Esophagus squamous epithelium (tissue), 5 donors: ENCODE measurements around the gene CXXC5. TPM values are rescaled to one million over a fixed set of nuclear protein-coding genes. Genes with fewer than 3 reads are reported as not detected.
A peak's percentile ranks its signal among the peaks of the same experiment; 100 is the strongest.

Experiments used
- DNase-seq: peaks from one replicate; lab custom pipeline; 2025; lab: John Stamatoyannopoulos, UW
- H3K27ac ChIP-seq, 4 donors: fragments of 200-600 bp; sonication (generic); one replicate each; pipeline ENCODE4 v1.5.1; 2016 to 2019; ENCODE audit warnings: mild to moderate bottlenecking in 1 of 4
- H3K27me3 ChIP-seq, 4 donors: fragments of 200-600 bp; sonication (generic); 1 replicate in 3 of 4; 2 replicates in 1 of 4; pipeline versions ENCODE4 v1.5.1 to v1.6.0; 2017 to 2021; ENCODE audit warnings: antibody characterized with exemption in 1 of 4
- H3K36me3 ChIP-seq, 3 donors: fragments of 200-600 bp; sonication (generic); one replicate each; pipeline ENCODE4 v1.5.1; 2016 to 2019
- H3K4me1 ChIP-seq, 3 donors: fragments of 200-600 bp; sonication (generic); one replicate each; pipeline ENCODE4 v1.5.1; 2017 to 2019
- H3K4me3 ChIP-seq, 4 donors: fragments of 200-600 bp; sonication (generic); 1 replicate in 3 of 4; 2 replicates in 1 of 4; pipeline ENCODE4 v1.5.1; 2016 to 2019; ENCODE audit warnings: mild to moderate bottlenecking in 2 of 4, moderate library complexity in 1 of 4
- H3K9me3 ChIP-seq, 3 donors: fragments of 200-600 bp; sonication (generic); one replicate each; pipeline ENCODE4 v1.5.1; 2016 to 2019
- POLR2A ChIP-seq, 4 donors: fragments of 450-650 bp; IDR thresholded peaks; one replicate each; pipeline ENCODE4 v1.6.1; 2017; ENCODE audit warnings: antibody characterized with exemption in 4 of 4, mild to moderate bottlenecking in 4 of 4, moderate library complexity in 3 of 4
- WGBS, 2 donors: methylation state at CpG; one replicate each; pipeline ENCODE4 v1.1.5; 2018; 5-methylcytosine and 5-hydroxymethylcytosine counted together
- intact Hi-C: fragments of 100-400 bp; cut with DNase I; formaldehyde crosslinking; loops from one replicate; pipeline ENCODE4 v1.15.0; 2022
- total RNA-seq, 4 donors: library from RNA; depleted of rRNA; stranded (reverse); fragments of >200 nt; gene quantifications; one replicate each; pipeline ENCODE4 v1.1.0, GENCODE V29; 2016
- TF ChIP-seq, protein P1 (sequence below), 6 experiments: fragments of 450-650 bp in 4 of 6; fragments of 200-600 bp in 2 of 6; sonication (generic) in 2 of 6; IDR thresholded peaks; one replicate each; pipeline ENCODE4 v1.5.1; 2016 to 2019; ENCODE audit warnings: antibody characterized with exemption in 6 of 6, mild to moderate bottlenecking in 4 of 6, moderate library complexity in 4 of 6
- donor health status: DM: yes; HTN: yes; CAD: no.

CXXC5 gene
- total RNA-seq, 4 donors from 2014 or later, result 13.9 to 40.4 (median 22.9) TPM

DNA sequence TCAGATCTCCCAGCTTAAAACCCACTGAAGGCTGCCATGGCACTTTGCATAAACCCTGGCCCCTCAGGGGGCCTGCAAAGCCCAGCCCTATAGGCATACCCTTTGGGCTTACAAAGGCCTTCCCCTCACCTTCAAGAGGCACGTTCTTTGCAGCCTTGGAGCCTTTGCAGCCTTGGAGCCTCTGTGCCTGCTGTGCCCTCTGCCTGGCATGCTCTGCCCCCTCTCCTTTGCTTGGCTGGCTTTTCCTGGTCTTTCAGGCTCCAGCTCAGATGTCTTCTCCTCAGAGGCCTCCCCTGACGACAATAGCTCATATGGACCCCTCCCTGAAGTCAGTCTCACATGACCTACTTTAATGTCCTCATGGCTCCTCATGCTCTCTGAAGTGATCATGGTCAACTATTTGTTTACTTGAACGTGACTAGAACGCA is 60.3 kb downstream of the CXXC5 start:
- DNase-seq, result no peak
- intact Hi-C loops, result no loop called here
- H3K4me1 ChIP-seq, result peaks cover 28 to 40% (median 29%) of the 10 kb centered on the region in 3 donors
- H3K27me3 ChIP-seq, result peaks cover 0 to 37% (median 4%) of the 10 kb centered on the region in 4 donors
- H3K27ac ChIP-seq, result peak overlapping the region in 3 of 4 donors; percentile 5 to 73 (median 67)
- H3K4me3 ChIP-seq, result no peak overlapping the region
- TF ChIP-seq, protein P1, sequence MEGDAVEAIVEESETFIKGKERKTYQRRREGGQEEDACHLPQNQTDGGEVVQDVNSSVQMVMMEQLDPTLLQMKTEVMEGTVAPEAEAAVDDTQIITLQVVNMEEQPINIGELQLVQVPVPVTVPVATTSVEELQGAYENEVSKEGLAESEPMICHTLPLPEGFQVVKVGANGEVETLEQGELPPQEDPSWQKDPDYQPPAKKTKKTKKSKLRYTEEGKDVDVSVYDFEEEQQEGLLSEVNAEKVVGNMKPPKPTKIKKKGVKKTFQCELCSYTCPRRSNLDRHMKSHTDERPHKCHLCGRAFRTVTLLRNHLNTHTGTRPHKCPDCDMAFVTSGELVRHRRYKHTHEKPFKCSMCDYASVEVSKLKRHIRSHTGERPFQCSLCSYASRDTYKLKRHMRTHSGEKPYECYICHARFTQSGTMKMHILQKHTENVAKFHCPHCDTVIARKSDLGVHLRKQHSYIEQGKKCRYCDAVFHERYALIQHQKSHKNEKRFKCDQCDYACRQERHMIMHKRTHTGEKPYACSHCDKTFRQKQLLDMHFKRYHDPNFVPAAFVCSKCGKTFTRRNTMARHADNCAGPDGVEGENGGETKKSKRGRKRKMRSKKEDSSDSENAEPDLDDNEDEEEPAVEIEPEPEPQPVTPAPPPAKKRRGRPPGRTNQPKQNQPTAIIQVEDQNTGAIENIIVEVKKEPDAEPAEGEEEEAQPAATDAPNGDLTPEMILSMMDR (IDR thresholded peaks at IDR 0.05), result no peak
- no peak for TF ChIP-seq POLR2A (IDR thresholded peaks at IDR 0.05)
- peaks cover 0 to 5% (median 0%) of the 10 kb centered on the region in 3 donors for H3K9me3 ChIP-seq
- WGBS, 2 donors, result 78 to 85% methylated on average over 4 of the region's 4 CpGs
- H3K36me3 ChIP-seq, result no peaks in the 10 kb centered on the region

DNA sequence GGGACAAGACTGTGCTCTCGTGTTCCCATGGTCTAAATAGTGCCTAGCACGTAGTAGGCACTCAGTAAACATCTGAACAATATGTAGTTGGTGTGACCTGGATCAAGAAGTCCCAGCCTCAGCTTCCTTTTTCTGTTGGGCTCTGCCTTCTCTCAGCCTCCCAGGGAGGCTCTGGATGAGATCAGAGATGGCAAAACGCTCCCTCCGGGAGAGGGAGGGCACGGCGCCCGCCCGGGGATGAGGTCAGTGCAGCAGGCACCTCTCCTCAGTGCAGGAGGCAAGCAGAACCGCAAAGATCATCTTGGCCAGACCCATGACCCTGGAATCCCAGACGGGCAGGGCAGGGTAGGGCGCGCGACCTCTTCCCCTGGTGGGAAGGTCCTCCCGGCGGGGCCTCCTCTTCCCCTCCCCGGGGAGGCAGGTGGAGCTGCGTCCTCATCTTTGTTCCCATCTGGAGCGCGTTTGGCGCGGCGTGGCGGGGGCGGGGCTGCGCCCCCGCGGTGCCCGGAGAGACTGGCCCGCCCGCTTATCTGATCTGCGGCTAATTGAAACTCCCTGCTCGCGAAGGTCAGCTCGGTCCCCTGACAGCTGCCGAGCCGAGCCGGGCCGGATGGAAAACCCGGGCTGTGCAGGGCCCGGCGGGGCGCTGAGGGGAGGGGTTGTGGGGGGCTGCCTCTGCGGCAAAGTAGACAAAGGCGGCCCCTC is 60.9 kb downstream of the CXXC5 start:
- peaks cover 28 to 40% (median 29%) of the 10 kb centered on the region in 3 donors for H3K4me1 ChIP-seq
- WGBS, 2 donors, result 37 to 66% methylated on average over 2 to 6 of the region's 44 CpGs
- H3K27ac ChIP-seq, result peak overlapping the region; percentile 1 to 73 (median 55)
- peaks cover 0 to 5% (median 0%) of the 10 kb centered on the region in 3 donors for H3K9me3 ChIP-seq
- H3K4me3 ChIP-seq, result peak overlapping the region; percentile 7 to 73 (median 44)
- no peak for DNase-seq
- TF ChIP-seq POLR2A (IDR thresholded peaks at IDR 0.05), result no peak
- TF ChIP-seq, protein P1 (IDR thresholded peaks at IDR 0.05), result no peak
- no peaks in the 10 kb centered on the region for H3K36me3 ChIP-seq
- H3K27me3 ChIP-seq, result peaks cover 0 to 37% (median 4%) of the 10 kb centered on the region in 4 donors
- intact Hi-C loops, result no loop called here

DNA sequence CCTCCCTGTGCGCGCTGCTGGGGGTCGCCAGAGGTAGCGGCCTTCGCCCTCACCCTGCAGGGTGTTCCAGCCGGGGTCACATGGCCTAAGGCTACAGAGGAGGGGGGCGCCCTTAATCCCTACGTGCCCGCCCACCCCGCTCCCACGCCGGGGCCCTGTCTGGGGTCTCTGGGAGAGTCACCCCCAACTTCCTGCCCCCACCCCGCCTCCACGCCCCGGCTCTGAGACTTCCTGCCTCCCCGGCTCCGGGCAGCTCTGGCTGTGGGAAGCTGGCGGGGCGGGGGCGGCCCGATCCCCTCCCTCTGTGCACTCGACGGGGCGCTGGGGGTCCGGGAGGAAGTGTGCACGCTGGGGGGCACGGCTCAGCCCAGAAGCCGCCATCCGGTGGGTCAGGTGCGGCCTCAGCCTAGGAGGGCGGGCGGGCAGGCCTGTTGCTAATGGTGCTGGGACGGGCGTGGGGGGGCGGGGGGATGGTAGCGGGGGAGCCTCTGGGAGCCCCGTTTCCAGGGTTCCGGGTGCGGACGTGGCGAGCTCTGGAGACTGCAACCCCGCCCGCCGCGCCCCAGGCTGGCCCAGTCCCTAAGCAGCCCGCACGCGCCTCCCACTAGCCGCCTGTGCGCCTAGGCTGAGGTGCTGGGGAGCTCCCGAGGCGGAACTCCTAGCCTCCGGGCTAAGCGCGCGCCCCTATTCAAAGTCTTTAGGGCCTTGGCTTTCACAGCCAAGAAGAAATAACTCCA is 61.6 kb downstream of the CXXC5 start:
- peak overlapping the region; percentile 1 to 73 (median 55) for H3K27ac ChIP-seq
- WGBS, 2 donors, result 9% methylated on average over 6 of the region's 56 CpGs; no CpG with 5 or more reads in 1 of the 2 donors
- no peaks in the 10 kb centered on the region for H3K36me3 ChIP-seq
- intact Hi-C loops, result no loop called here
- DNase-seq, result no peak
- H3K4me1 ChIP-seq, result peaks cover 28 to 40% (median 29%) of the 10 kb centered on the region in 3 donors
- H3K4me3 ChIP-seq, result peak overlapping the region; percentile 7 to 73 (median 44)
- H3K9me3 ChIP-seq, result peaks cover 0 to 5% (median 0%) of the 10 kb centered on the region in 3 donors
- TF ChIP-seq POLR2A (IDR thresholded peaks at IDR 0.05), result no peak
- TF ChIP-seq, protein P1 (IDR thresholded peaks at IDR 0.05), result no peak
- H3K27me3 ChIP-seq, result peaks cover 0 to 37% (median 4%) of the 10 kb centered on the region in 4 donors

DNA sequence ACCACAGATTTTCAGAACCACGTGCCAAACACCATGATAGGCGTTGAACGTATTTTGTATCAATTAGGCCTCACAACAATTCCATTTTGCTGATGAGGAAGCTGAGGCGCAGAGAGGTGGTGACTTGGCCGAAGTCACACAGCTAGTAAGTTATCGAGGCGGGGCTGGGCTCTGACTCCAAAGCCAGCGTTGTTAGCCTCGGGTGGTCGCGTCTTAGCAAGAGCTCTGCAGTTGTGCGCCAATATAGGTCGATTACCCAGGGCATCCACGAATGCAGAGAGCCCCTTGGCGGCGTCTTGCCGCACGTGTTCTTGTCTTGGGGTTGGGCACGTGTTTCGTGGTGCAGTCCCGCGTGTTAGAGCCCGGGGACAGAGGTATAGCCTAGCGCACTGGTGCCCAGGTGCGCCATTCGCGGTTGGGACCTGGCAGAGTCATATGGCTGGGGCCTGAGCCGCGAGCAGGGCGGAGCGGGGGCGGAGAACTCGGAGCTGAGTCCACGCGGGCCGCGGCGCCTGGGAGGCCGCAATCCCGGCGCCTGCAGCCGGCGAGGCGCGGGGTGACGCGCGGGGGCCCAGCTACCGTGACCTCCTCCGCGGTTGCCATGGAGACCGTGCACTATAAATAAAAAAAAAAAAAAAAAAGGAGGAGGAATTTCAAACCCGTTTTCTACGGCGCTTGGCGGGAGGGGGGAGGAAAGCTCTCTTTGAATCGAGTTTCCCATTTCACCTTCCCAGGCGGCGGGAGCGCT is 62.3 kb downstream of the CXXC5 start:
- peak overlapping the region; percentile 35 to 73 (median 48) for H3K4me3 ChIP-seq
- TF ChIP-seq, protein P1 (IDR thresholded peaks at IDR 0.05), result no peak
- no peak for TF ChIP-seq POLR2A (IDR thresholded peaks at IDR 0.05)
- H3K9me3 ChIP-seq, result peaks cover 0 to 5% (median 0%) of the 10 kb centered on the region in 3 donors
- DNase-seq, result no peak
- H3K27ac ChIP-seq, result peak overlapping the region in 2 of 4 donors; percentile 67 to 73
- no peaks in the 10 kb centered on the region for H3K36me3 ChIP-seq
- WGBS, 2 donors, result 14 to 26% methylated on average over 19 to 26 of the region's 60 CpGs
- H3K27me3 ChIP-seq, result peaks cover 0 to 37% (median 4%) of the 10 kb centered on the region in 4 donors
- intact Hi-C loops, result no loop called here
- H3K4me1 ChIP-seq, result peaks cover 28 to 40% (median 29%) of the 10 kb centered on the region in 3 donors
